ENCODE measurements around the gene CD2AP.
"Not testable (repeated sequence)": the region's sequence is repeated elsewhere in the genome, so short reads cannot be mapped to it uniquely, and the experiment has no call there.

GRCh38 chr6:47444964-47445363 lies 32.6 kb upstream of the CD2AP start:
- not testable (repeated sequence) for TF ChIP-seq CTCF (IDR thresholded peaks at IDR 0.05; ENCODE audit: low read depth, low read length, missing input control); HNF4A (conservative IDR thresholded peaks at IDR 0.05); FOXA1 (IDR thresholded peaks at IDR 0.05); EGR1 (IDR thresholded peaks at IDR 0.05; ENCODE audit: low read depth in 2 of 2); ATF3 (IDR thresholded peaks at IDR 0.05); RAD21 (IDR thresholded peaks at IDR 0.05)

Measured in liver (tissue), 3 donors.